K562 (cell line): ENCODE data around the gene ADD1. TPM values are rescaled to one million over a fixed set of nuclear protein-coding genes. Genes with fewer than 3 reads are reported as not detected.

Experiments used
- ADNP ChIP-seq: fragments of 200-800 bp; sonication (Bioruptor generic); IDR thresholded peaks from 2 replicates; pipeline ENCODE4 v1.6.1; 2016; ENCODE audit warnings: missing genetic modification characterization, missing compliant biosample characterization
- ARHGAP35 ChIP-seq: fragments of 450-650 bp; IDR thresholded peaks from 2 replicates; pipeline ENCODE4 v1.6.1; 2018; ENCODE audit not compliant: partially characterized antibody
- ETS1 ChIP-seq: conservative IDR thresholded peaks from 2 replicates; pipeline ENCODE4 v1.6.1; 2011; ENCODE audit warnings: low read depth, mild to moderate bottlenecking, low read length; ENCODE audit not compliant: control insufficient read depth
- FOXP4 ChIP-seq: sonication (generic); formaldehyde crosslinking; IDR thresholded peaks from 2 replicates; pipeline ENCODE4 v1.8.0; 2022; ENCODE audit warnings: mild to moderate bottlenecking, missing genetic modification reagents, borderline replicate concordance
- HCFC1 ChIP-seq: IDR thresholded peaks from 2 replicates; pipeline ENCODE4 v1.6.1; 2012; ENCODE audit warnings: low read depth, low read length, improper control_type of control experiment
- KAT2B ChIP-seq: IDR thresholded peaks from one replicate; pipeline ENCODE4 v1.6.1; 2012; ENCODE audit warnings: low read depth, mild to moderate bottlenecking, control low read depth, inconsistent platforms, low read length, moderate library complexity
- KHSRP ChIP-seq: fragments of 450-650 bp; IDR thresholded peaks from 2 replicates; pipeline ENCODE4 v1.6.1; 2017
- KLF10 ChIP-seq: fragments of 250-450 bp; sonication (Bioruptor Pico); IDR thresholded peaks from 2 replicates; pipeline ENCODE4 v1.6.1; 2021; ENCODE audit warnings: matching md5 sums
- MBD2 ChIP-seq: sonication (generic); IDR thresholded peaks from 2 replicates; pipeline ENCODE4 v1.6.1; 2016; ENCODE audit warnings: low read depth, borderline replicate concordance
- MCM7 ChIP-seq, 2 experiments: fragments of 450-650 bp; IDR thresholded peaks; 2 replicates each; pipeline ENCODE4 v1.6.1; 2016 to 2018
- MEIS2 ChIP-seq: fragments of 450-650 bp; IDR thresholded peaks from 2 replicates; pipeline ENCODE4 v1.6.1; 2014; ENCODE audit warnings: mild to moderate bottlenecking; ENCODE audit not compliant: partially characterized antibody
- MXD1 ChIP-seq: fragments of 250-450 bp; sonication (Bioruptor Pico); IDR thresholded peaks from 2 replicates; pipeline ENCODE4 v1.8.0; 2021; ENCODE audit warnings: borderline replicate concordance, mild to moderate bottlenecking, moderate library complexity; ENCODE audit not compliant: poor library complexity, severe bottlenecking
- MYBL2 ChIP-seq, 2 experiments: fragments of 450-650 bp in 1 of 2; sonication (generic) in 1 of 2; formaldehyde crosslinking in 1 of 2; IDR thresholded peaks; 2 replicates each; pipeline versions ENCODE4 v1.6.1 to v1.8.1; 2017 to 2022; ENCODE audit warnings: borderline replicate concordance in 1 of 2, inconsistent platforms in 1 of 2, low read depth in 1 of 2, mild to moderate bottlenecking in 1 of 2, missing genetic modification reagents in 1 of 2, moderate library complexity in 1 of 2
- NCOA1 ChIP-seq: fragments of 450-650 bp; IDR thresholded peaks from 2 replicates; pipeline ENCODE4 v1.6.1; 2016; ENCODE audit warnings: low read depth
- NCOA4 ChIP-seq: fragments of 450-650 bp; IDR thresholded peaks from 2 replicates; pipeline ENCODE4 v1.6.1; 2018; ENCODE audit warnings: mild to moderate bottlenecking; ENCODE audit not compliant: partially characterized antibody
- PHB ChIP-seq: fragments of 250-450 bp; sonication (Bioruptor Pico); IDR thresholded peaks from 2 replicates; pipeline ENCODE4 v1.5.0; 2021
- SREBF2 ChIP-seq: sonication (generic); formaldehyde crosslinking; IDR thresholded peaks from 2 replicates; pipeline ENCODE4 v1.4.0; 2020; ENCODE audit warnings: mild to moderate bottlenecking, missing genetic modification reagents
- TRIM24 ChIP-seq, 2 experiments: fragments of 450-650 bp; IDR thresholded peaks; 2 replicates each; pipeline ENCODE4 v1.6.1; 2016
- TSC22D4 ChIP-seq: fragments of 450-650 bp; IDR thresholded peaks from 2 replicates; pipeline ENCODE4 v1.6.1; 2016; ENCODE audit warnings: missing genetic modification characterization, missing biosample characterization, control low read depth
- ZHX1 ChIP-seq: fragments of 150-350 bp; conservative IDR thresholded peaks from 2 replicates; pipeline ENCODE4 v1.6.1; 2014; ENCODE audit warnings: low read length
- ZNF12 ChIP-seq: sonication (generic); formaldehyde crosslinking; IDR thresholded peaks from 2 replicates; pipeline ENCODE4 v1.4.0; 2020; ENCODE audit warnings: mild to moderate bottlenecking, missing genetic modification reagents
- ZNF232 ChIP-seq: sonication (generic); formaldehyde crosslinking; IDR thresholded peaks from 2 replicates; pipeline ENCODE4 v1.8.0; 2022; ENCODE audit warnings: mild to moderate bottlenecking, missing genetic modification reagents
- ZNF589 ChIP-seq: fragments of 200-800 bp; sonication (Bioruptor generic); IDR thresholded peaks from 2 replicates; pipeline ENCODE4 v1.6.1; 2016; ENCODE audit warnings: low read depth, missing genetic modification characterization, missing compliant biosample characterization
- polyA plus RNA-seq, 8 experiments: library from polyadenylated mRNA; depleted of rRNA in 4 of 8; stranded (reverse) in 5 of 8; unstranded in 3 of 8; fragments of >200 nt; fragmentation: Nextera tagmentation in 2 of 8; fragmentation: Illumina TruSeq in 1 of 8; extraction: Ambion mirVana in 2 of 8; extraction: Trizol in 1 of 8; gene quantifications; 2 replicates each; pipeline versions ENCODE4 v1.2.1 to v1.2.3, GENCODE V29; 2011 to 2014; ENCODE audit warnings: inconsistent platforms in 1 of 8, missing spikeins in 1 of 8
- total RNA-seq, 7 experiments: library from RNA; depleted of rRNA in 6 of 7; stranded (reverse); fragments of >200 nt in 6 of 7; fragmentation: Illumina TruSeq in 2 of 7; extraction: Trizol in 2 of 7; gene quantifications; 2 replicates each; pipeline versions ENCODE4 v1.2.1 to v1.2.3, GENCODE V29; 2011 to 2021; ENCODE audit warnings: low replicate concordance in 1 of 7

ADD1 gene
- total and polyA plus RNA-seq, 9 of the 15 experiments (the other 6 are each of a cell fraction or from before 2014, with no cell fraction given), result 17.5 to 153 (median 74.0) TPM

GRCh38 chr4:2843263-2843940 is at the start of gene ADD1 (continued):
- peak; percentile 65 for TF ChIP-seq HCFC1
- TF ChIP-seq ARHGAP35, result no peak
- TF ChIP-seq KHSRP, result no peak
- no peak for TF ChIP-seq NCOA4
- no peak for TF ChIP-seq MEIS2
- TF ChIP-seq NCOA1, result no peak
- TF ChIP-seq KAT2B, result no peak
- TF ChIP-seq TRIM24 (IDR thresholded peaks at IDR 0.05), result no peak
- no peak for TF ChIP-seq MXD1 (CRISPR knock-in tag)
- TF ChIP-seq ADNP (tag), result no peak
- no peak for TF ChIP-seq ZNF589
- TF ChIP-seq ETS1, result no peak; the same call in 1 of the 2 replicates
- no peak for TF ChIP-seq KLF10 (CRISPR knock-in tag)
- TF ChIP-seq ZHX1, result no peak
- peak; percentile 98 for TF ChIP-seq MBD2
- no peak for TF ChIP-seq MCM7 (IDR thresholded peaks at IDR 0.05)
- TF ChIP-seq PHB (CRISPR knock-in tag), result 0 out of 2 replicates have a peak, but pooled peaks have one; percentile 45
- no peak for TF ChIP-seq MYBL2 (IDR thresholded peaks at IDR 0.05; ENCODE audit: low read depth)
- TF ChIP-seq MYBL2 (CRISPR knock-in tag; IDR thresholded peaks at IDR 0.05; ENCODE audit: borderline replicate concordance), result no peak
- TF ChIP-seq ZNF12 (CRISPR knock-in tag), result peak; percentile 38; the same call in 1 of the 2 replicates
- no peak for TF ChIP-seq TSC22D4 (tag)
- no peak for TF ChIP-seq ZNF232 (CRISPR knock-in tag)
- no peak for TF ChIP-seq SREBF2 (CRISPR knock-in tag)
- TF ChIP-seq FOXP4 (CRISPR knock-in tag), result peak; percentile 77; the same call in 1 of the 2 replicates
